ENCODE measurements around the gene SUCLG2.

GRCh38 chr3:67515778-67516177, 138.6 kb downstream of the SUCLG2 start:
- TF ChIP-seq CTCF (IDR thresholded peaks at IDR 0.05; ENCODE audit: insufficient read depth, low read depth, low read length) = no peak
- no peak for TF ChIP-seq EZH2 (IDR thresholded peaks at IDR 0.05; ENCODE audit: insufficient read depth, low read length)
